ENCODE measurements around the gene RSL1D1. TPM values are rescaled to one million over a fixed set of nuclear protein-coding genes. Genes with fewer than 3 reads are reported as not detected.

The RSL1D1 gene
- total and polyA plus RNA-seq, 11 donors: 38.3 to 125 (median 88.1) TPM

- Histone ChIP-seq H3K27ac (peak overlapping the region in 1 of 12 donors; percentile 2), H3K4me1 (peaks cover 0 to 21% (median 9%) of the 10 kb centered on the region in 12 donors), H3K27me3 (no peaks in the 10 kb centered on the region), H3K4me3 (no peak overlapping the region), H3K36me3 (peaks cover 0 to 97% (median 85%) of the 10 kb centered on the region in 9 donors), H3K9me3 (no peaks in the 10 kb centered on the region)
- WGBS, 4 donors: 82 to 94% (median 88%) methylated on average over 5 of the region's 5 CpGs
- ATAC-seq (no peak), DNase-seq (no peak)
- TF ChIP-seq CTCF (IDR thresholded peaks at IDR 0.05) (no peak), POLR2A (IDR thresholded peaks at IDR 0.05) (no peak)
- intact Hi-C loops (cut with DNase I): no loop called here
Observed at GRCh38 chr16:11875721-11876120, 24.4 kb upstream of the RSL1D1 start.

- TF ChIP-seq POLR2A (IDR thresholded peaks at IDR 0.05): no peak
- TF ChIP-seq CTCF (IDR thresholded peaks at IDR 0.05): peak in 7 of 12 donors; percentile 8 to 42 (median 24)
- no peak for DNase-seq
- H3K27me3 ChIP-seq: no peaks in the 10 kb centered on the region
- H3K36me3 ChIP-seq: peaks cover 0 to 79% (median 58%) of the 10 kb centered on the region in 9 donors
- H3K4me1 ChIP-seq: peaks cover 0 to 31% (median 9%) of the 10 kb centered on the region in 12 donors
- H3K4me3 ChIP-seq: no peak overlapping the region
- no peaks in the 10 kb centered on the region for H3K9me3 ChIP-seq
- ATAC-seq: peak in 3 of 4 donors; percentile 39 to 58 (median 42)
- H3K27ac ChIP-seq: peak overlapping the region in 5 of 12 donors; percentile 0 to 21 (median 4)
- intact Hi-C loops (cut with DNase I): no loop called here
- WGBS, 4 donors: 22 to 31% (median 30%) methylated on average over 7 of the region's 7 CpGs
Observed at GRCh38 chr16:11871193-11871592, 19.9 kb upstream of the RSL1D1 start.

- TF ChIP-seq POLR2A (IDR thresholded peaks at IDR 0.05) (no peak), CTCF (IDR thresholded peaks at IDR 0.05) (no peak)
- no peak overlapping the region for H3K4me3 ChIP-seq
- DNase-seq (no peak), ATAC-seq (no peak)
- peaks cover 0 to 35% (median 14%) of the 10 kb centered on the region in 12 donors for H3K4me1 ChIP-seq
- 35 to 49% (median 38%) methylated on average over 3 of the region's 3 CpGs for WGBS, 4 donors
- H3K27me3 ChIP-seq: no peaks in the 10 kb centered on the region
- H3K27ac ChIP-seq: no peak overlapping the region
- intact Hi-C loops (cut with DNase I): no loop called here
- H3K9me3 ChIP-seq: no peaks in the 10 kb centered on the region
- H3K36me3 ChIP-seq: peaks cover 0 to 71% (median 50%) of the 10 kb centered on the region in 9 donors
Observed at GRCh38 chr16:11870399-11870798, 19.1 kb upstream of the RSL1D1 start.

GRCh38 chr16:11869353-11870228 is 18.2 kb upstream of the RSL1D1 start:
- WGBS, 4 donors: 85 to 92% (median 87%) methylated on average over 8 of the region's 8 CpGs
- ATAC-seq (no peak), DNase-seq (no peak)
- Histone ChIP-seq H3K4me1 (peaks cover 0 to 42% (median 18%) of the 10 kb centered on the region in 12 donors), H3K27ac (no peak overlapping the region), H3K36me3 (peaks cover 0 to 63% (median 42%) of the 10 kb centered on the region in 9 donors), H3K9me3 (no peaks in the 10 kb centered on the region), H3K27me3 (no peaks in the 10 kb centered on the region), H3K4me3 (no peak overlapping the region)
- intact Hi-C loops (cut with DNase I): loop anchor here in 1 of 10 donors (10.0 kb wide), 1 partner anchor 195 kb away; no protein-coding TSS in a partner anchor
- TF ChIP-seq CTCF (IDR thresholded peaks at IDR 0.05) (no peak), POLR2A (IDR thresholded peaks at IDR 0.05) (no peak)

Measured in heart left ventricle (tissue), 16 donors.